Measurements from ENCODE around the gene PRKCH. TPM values are rescaled to one million over a fixed set of nuclear protein-coding genes. Genes with fewer than 3 reads are reported as not detected.

The PRKCH gene
- total RNA-seq, 2 experiments from 2014 or later, result 193 to 194 TPM

- Mint-ChIP-seq H3K4me3 (peak overlapping the region; percentile 27), H3K9me3 (peaks cover 16% of the 10 kb centered on the region), H3K27ac (no peak overlapping the region), H3K27me3 (no peaks in the 10 kb centered on the region), H3K36me3 (ENCODE audit: low read depth) (peaks cover 65% of the 10 kb centered on the region), H3K4me1 (ENCODE audit: low read depth) (peaks cover 88% of the 10 kb centered on the region)
- CTCF ChIA-PET, result interaction anchor here (1.4 to 2.2 kb wide), 4 partner anchors 32 to 417 kb away, joined by 3 to 6 read pairs (median 4); no protein-coding TSS in a partner anchor
- TF ChIP-seq, protein P1, sequence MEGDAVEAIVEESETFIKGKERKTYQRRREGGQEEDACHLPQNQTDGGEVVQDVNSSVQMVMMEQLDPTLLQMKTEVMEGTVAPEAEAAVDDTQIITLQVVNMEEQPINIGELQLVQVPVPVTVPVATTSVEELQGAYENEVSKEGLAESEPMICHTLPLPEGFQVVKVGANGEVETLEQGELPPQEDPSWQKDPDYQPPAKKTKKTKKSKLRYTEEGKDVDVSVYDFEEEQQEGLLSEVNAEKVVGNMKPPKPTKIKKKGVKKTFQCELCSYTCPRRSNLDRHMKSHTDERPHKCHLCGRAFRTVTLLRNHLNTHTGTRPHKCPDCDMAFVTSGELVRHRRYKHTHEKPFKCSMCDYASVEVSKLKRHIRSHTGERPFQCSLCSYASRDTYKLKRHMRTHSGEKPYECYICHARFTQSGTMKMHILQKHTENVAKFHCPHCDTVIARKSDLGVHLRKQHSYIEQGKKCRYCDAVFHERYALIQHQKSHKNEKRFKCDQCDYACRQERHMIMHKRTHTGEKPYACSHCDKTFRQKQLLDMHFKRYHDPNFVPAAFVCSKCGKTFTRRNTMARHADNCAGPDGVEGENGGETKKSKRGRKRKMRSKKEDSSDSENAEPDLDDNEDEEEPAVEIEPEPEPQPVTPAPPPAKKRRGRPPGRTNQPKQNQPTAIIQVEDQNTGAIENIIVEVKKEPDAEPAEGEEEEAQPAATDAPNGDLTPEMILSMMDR (IDR thresholded peaks at IDR 0.05), result no peak
- DNase-seq (peak; percentile 58), ATAC-seq (peak; percentile 47)
- POLR2A ChIA-PET, result interaction anchor here (0.6 to 3.8 kb wide), 15 partner anchors 8 to 87 kb away, joined by 3 to 24 read pairs (median 4); no protein-coding TSS in a partner anchor
- intact Hi-C loops (cut with micrococcal nuclease), result no loop called here
Observed at GRCh38 chr14:61420326-61420725, 98.9 kb downstream of the PRKCH start.

DNA sequence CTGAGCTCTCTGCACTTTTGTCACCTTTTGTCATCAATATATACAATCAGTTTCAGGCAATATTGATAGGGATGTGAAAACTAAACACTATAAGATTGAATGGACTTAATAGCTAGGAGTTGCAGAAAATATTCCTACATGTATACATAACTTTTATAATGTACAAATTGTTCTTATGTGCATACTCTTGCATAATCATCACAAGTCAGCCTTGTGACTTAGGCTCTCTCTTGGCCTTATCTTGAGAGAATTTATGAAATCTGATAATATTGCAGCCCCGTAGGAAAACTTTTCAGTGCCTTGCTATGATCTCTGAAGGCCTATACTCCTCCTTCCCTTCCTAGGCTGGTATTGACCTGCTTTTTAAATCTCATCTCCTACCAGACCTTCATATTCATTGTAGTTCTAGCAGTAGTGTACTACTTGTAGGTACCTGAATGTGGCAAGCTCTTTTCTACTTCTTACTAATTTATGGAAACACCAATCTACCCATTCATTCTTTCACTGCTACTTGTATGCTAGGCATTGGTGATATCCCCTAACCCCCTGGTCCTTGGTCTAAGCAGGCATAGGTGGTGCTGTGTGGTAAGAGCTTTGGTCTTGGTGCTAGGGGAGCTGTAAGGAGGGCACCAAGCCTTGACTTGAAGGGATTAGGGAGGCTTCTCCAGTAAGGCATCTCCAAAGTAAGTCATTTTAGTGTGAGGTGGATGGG is 100.0 kb downstream of the PRKCH start:
- peak; percentile 26 for ATAC-seq
- peaks cover 94% of the 10 kb centered on the region for H3K4me1 Mint-ChIP-seq (ENCODE audit: low read depth)

GRCh38 chr14:61426048-61426447 is 104.7 kb downstream of the PRKCH start:
- intact Hi-C loops (cut with micrococcal nuclease), result no loop called here
- H3K4me3 Mint-ChIP-seq, result no peak overlapping the region
- TF ChIP-seq, protein P1 (IDR thresholded peaks at IDR 0.05), result no peak
- DNase-seq (no peak), ATAC-seq (no peak)
- H3K9me3 Mint-ChIP-seq, result peaks cover 24% of the 10 kb centered on the region
- H3K36me3 Mint-ChIP-seq (ENCODE audit: low read depth), result peaks cover 66% of the 10 kb centered on the region
- no peaks in the 10 kb centered on the region for H3K27me3 Mint-ChIP-seq
- H3K27ac Mint-ChIP-seq, result peak overlapping the region; percentile 82
- POLR2A ChIA-PET, result interaction anchor here (1.1 to 1.2 kb wide), 4 partner anchors 17 to 94 kb away, joined by 3 to 5 read pairs (median 3); no protein-coding TSS in a partner anchor
- H3K4me1 Mint-ChIP-seq (ENCODE audit: low read depth), result peaks cover 90% of the 10 kb centered on the region
- CTCF ChIA-PET, result interaction anchor here (0.9 to 1.2 kb wide), 2 partner anchors 30 to 50 kb away, joined by 3 read pairs; no protein-coding TSS in a partner anchor

More for the DNA sequence above, 100.0 kb downstream of the PRKCH start:
- CTCF ChIA-PET, result interaction anchor here (1.2 to 2.2 kb wide), 5 partner anchors 16 to 416 kb away, joined by 3 to 6 read pairs (median 4); no protein-coding TSS in a partner anchor
- Mint-ChIP-seq H3K27ac (no peak overlapping the region), H3K36me3 (ENCODE audit: low read depth) (peaks cover 67% of the 10 kb centered on the region), H3K4me3 (no peak overlapping the region), H3K9me3 (peaks cover 21% of the 10 kb centered on the region), H3K27me3 (no peaks in the 10 kb centered on the region)
- intact Hi-C loops (cut with micrococcal nuclease), result no loop called here
- POLR2A ChIA-PET, result interaction anchor here (0.9 to 3.8 kb wide), 8 partner anchors 12 to 43 kb away, joined by 3 to 24 read pairs (median 5); no protein-coding TSS in a partner anchor
- no peak for DNase-seq
- TF ChIP-seq, protein P1 (IDR thresholded peaks at IDR 0.05), result no peak

GRCh38 chr14:61428261-61428660 is 106.9 kb downstream of the PRKCH start:
- H3K36me3 Mint-ChIP-seq (ENCODE audit: low read depth), result peaks cover 63% of the 10 kb centered on the region
- H3K27me3 Mint-ChIP-seq, result no peaks in the 10 kb centered on the region
- ChIA-PET POLR2A (interaction anchor here (0.6 to 1.5 kb wide), 7 partner anchors 8 to 94 kb away, joined by 3 to 5 read pairs (median 3); no protein-coding TSS in a partner anchor), CTCF (interaction anchor here (0.7 to 1.9 kb wide), 4 partner anchors 16 to 132 kb away, joined by 3 to 5 read pairs (median 4); no protein-coding TSS in a partner anchor)
- peaks cover 89% of the 10 kb centered on the region for H3K4me1 Mint-ChIP-seq (ENCODE audit: low read depth)
- peak; percentile 48 for ATAC-seq
- peak overlapping the region; percentile 19 for H3K4me3 Mint-ChIP-seq
- intact Hi-C loops (cut with micrococcal nuclease), result no loop called here
- H3K27ac Mint-ChIP-seq, result peak overlapping the region; percentile 88
- peaks cover 25% of the 10 kb centered on the region for H3K9me3 Mint-ChIP-seq
- no peak for DNase-seq
- TF ChIP-seq, protein P1 (IDR thresholded peaks at IDR 0.05), result peak; percentile 7

Measured in activated CD8-positive, alpha-beta T cell treated with anti-CD3 and anti-CD28 coated beads for 36 hours (primary cell).